ENCODE measurements around the gene CRIP1. TPM values are rescaled to one million over a fixed set of nuclear protein-coding genes. Genes with fewer than 3 reads are reported as not detected.

CRIP1 gene
- total and polyA plus RNA-seq, 2 experiments from 2014 or later, result 1.8 to 14.7 TPM

GRCh38 chr14:105479431-105480158 lies 7.1 kb upstream of the CRIP1 start:
- TF ChIP-seq EZH2 (IDR thresholded peaks at IDR 0.05; ENCODE audit: borderline replicate concordance), result no peak
- no peak for TF ChIP-seq EZH2phosphoT487 (IDR thresholded peaks at IDR 0.05; ENCODE audit: low read depth, severe bottlenecking, unreplicated experiment)
- TF ChIP-seq CTCF (IDR thresholded peaks at IDR 0.05; ENCODE audit: poor library complexity), result no peak
- H3K27ac ChIP-seq, result no peak overlapping the region
- H2AFZ ChIP-seq, result no peak overlapping the region
- H3K4me2 ChIP-seq, result no peak overlapping the region
- H3K9me2 ChIP-seq (replicated peaks; ENCODE audit: insufficient read depth), result no peaks in the 10 kb centered on the region
- no peaks in the 10 kb centered on the region for H4K20me1 ChIP-seq (ENCODE audit: insufficient read depth, poor library complexity, severe bottlenecking)
- peaks cover 41% of the 10 kb centered on the region for H3K4me1 ChIP-seq (ENCODE audit: insufficient read depth)
- no peaks in the 10 kb centered on the region for H3K36me3 ChIP-seq (replicated peaks; ENCODE audit: insufficient read depth, low read depth)
- DNase-seq (ENCODE audit: low spot score), result no peak
- WGBS (ENCODE audit: low lambda C conversion rate, missing lambda C conversion rate), result 66% methylated on average over 33 of the region's 34 CpGs
- H3K79me2 ChIP-seq, result no peaks in the 10 kb centered on the region
- no peak overlapping the region for H3K4me3 ChIP-seq
- peaks cover 48% of the 10 kb centered on the region for H3K27me3 ChIP-seq
- H3K9me3 ChIP-seq (ENCODE audit: low read depth), result no peaks in the 10 kb centered on the region

GRCh38 chr14:105480199-105480746 lies 6.4 kb upstream of the CRIP1 start:
- DNase-seq (ENCODE audit: low spot score), result no peak

GRCh38 chr14:105480807-105481801 lies 5.6 kb upstream of the CRIP1 start:
- H3K27ac ChIP-seq, result peak overlapping the region; percentile 98
- no peak for TF ChIP-seq EZH2 (IDR thresholded peaks at IDR 0.05; ENCODE audit: borderline replicate concordance)
- peak; percentile 98 for TF ChIP-seq CTCF (IDR thresholded peaks at IDR 0.05; ENCODE audit: poor library complexity)
- WGBS (ENCODE audit: low lambda C conversion rate, missing lambda C conversion rate), result 20% methylated on average over 35 of the region's 35 CpGs
- H3K9me2 ChIP-seq (replicated peaks; ENCODE audit: insufficient read depth), result no peaks in the 10 kb centered on the region
- H4K20me1 ChIP-seq (ENCODE audit: insufficient read depth, poor library complexity, severe bottlenecking), result no peaks in the 10 kb centered on the region
- H3K4me1 ChIP-seq (ENCODE audit: insufficient read depth), result peaks cover 31% of the 10 kb centered on the region
- peaks cover 45% of the 10 kb centered on the region for H3K27me3 ChIP-seq
- peak overlapping the region; percentile 87 for H3K4me2 ChIP-seq
- no peaks in the 10 kb centered on the region for H3K36me3 ChIP-seq (replicated peaks; ENCODE audit: insufficient read depth, low read depth)
- H3K4me3 ChIP-seq, result no peak overlapping the region
- H2AFZ ChIP-seq, result peak overlapping the region; percentile 50
- H3K79me2 ChIP-seq, result no peaks in the 10 kb centered on the region
- H3K9me3 ChIP-seq (ENCODE audit: low read depth), result no peaks in the 10 kb centered on the region
- DNase-seq (ENCODE audit: low spot score), result peak; percentile 91

More at GRCh38 chr14:105480199-105480746, 6.4 kb upstream of the CRIP1 start:
- H2AFZ ChIP-seq, result no peak overlapping the region
- no peak for TF ChIP-seq EZH2 (IDR thresholded peaks at IDR 0.05; ENCODE audit: borderline replicate concordance)
- TF ChIP-seq CTCF (IDR thresholded peaks at IDR 0.05; ENCODE audit: poor library complexity), result no peak
- no peak for TF ChIP-seq EZH2phosphoT487 (IDR thresholded peaks at IDR 0.05; ENCODE audit: low read depth, severe bottlenecking, unreplicated experiment)
- H3K9me3 ChIP-seq (ENCODE audit: low read depth), result no peaks in the 10 kb centered on the region
- peak overlapping the region; percentile 11 for H3K27ac ChIP-seq
- WGBS (ENCODE audit: low lambda C conversion rate, missing lambda C conversion rate), result 79% methylated on average over 14 of the region's 15 CpGs
- no peaks in the 10 kb centered on the region for H3K9me2 ChIP-seq (replicated peaks; ENCODE audit: insufficient read depth)
- H3K79me2 ChIP-seq, result no peaks in the 10 kb centered on the region
- H3K4me2 ChIP-seq, result no peak overlapping the region
- H3K27me3 ChIP-seq, result peaks cover 44% of the 10 kb centered on the region
- H3K4me1 ChIP-seq (ENCODE audit: insufficient read depth), result peaks cover 39% of the 10 kb centered on the region
- H3K4me3 ChIP-seq, result no peak overlapping the region
- no peaks in the 10 kb centered on the region for H4K20me1 ChIP-seq (ENCODE audit: insufficient read depth, poor library complexity, severe bottlenecking)
- no peaks in the 10 kb centered on the region for H3K36me3 ChIP-seq (replicated peaks; ENCODE audit: insufficient read depth, low read depth)
